ENCODE measurements around the gene PAK4. TPM values are rescaled to one million over a fixed set of nuclear protein-coding genes. Genes with fewer than 3 reads are reported as not detected.
"Not testable (repeated sequence)": the region's sequence is repeated elsewhere in the genome, so short reads cannot be mapped to it uniquely, and the experiment has no call there.

The PAK4 gene
- total RNA-seq, 1 experiment from 2014 or later, result 23.1 TPM

- no peak for DNase-seq (ENCODE audit: low read depth)
- in situ Hi-C loops (cut with HindIII; ENCODE audit: low pct_unique_long_range_greater_than_20kb, low sequenced_read_pairs), result no loop called here
Observed at GRCh38 chr19:39098365-39099269, 27.0 kb upstream of the PAK4 start.

DNA sequence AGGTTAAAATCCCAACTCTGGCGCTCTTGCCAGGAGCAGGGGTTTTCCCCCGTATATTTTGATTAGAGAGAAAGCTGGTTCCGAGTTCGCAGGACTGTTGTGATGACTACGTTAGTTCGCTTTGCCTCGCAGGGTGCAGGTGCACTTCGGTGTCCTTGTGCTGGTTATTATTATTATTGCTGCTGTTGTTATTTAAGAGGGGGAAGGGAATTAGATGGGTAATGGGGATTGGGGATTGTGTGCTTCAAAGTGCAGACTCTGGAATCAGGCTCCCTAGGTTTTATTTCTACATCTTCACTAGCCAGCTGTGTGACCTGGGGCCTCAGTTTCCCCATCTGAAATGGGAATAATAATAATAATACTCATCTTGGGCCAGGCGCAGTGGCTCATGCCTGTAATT, 26.2 kb upstream of the PAK4 start:
- in situ Hi-C loops (cut with HindIII; ENCODE audit: low pct_unique_long_range_greater_than_20kb, low sequenced_read_pairs), result no loop called here

GRCh38 chr19:39100500-39101166, 25.0 kb upstream of the PAK4 start:
- in situ Hi-C loops (cut with HindIII; ENCODE audit: low pct_unique_long_range_greater_than_20kb, low sequenced_read_pairs), result no loop called here
- no peak for DNase-seq (ENCODE audit: low read depth)

More for the DNA sequence above, 26.2 kb upstream of the PAK4 start:
- DNase-seq (ENCODE audit: low read depth), result no peak

DNA sequence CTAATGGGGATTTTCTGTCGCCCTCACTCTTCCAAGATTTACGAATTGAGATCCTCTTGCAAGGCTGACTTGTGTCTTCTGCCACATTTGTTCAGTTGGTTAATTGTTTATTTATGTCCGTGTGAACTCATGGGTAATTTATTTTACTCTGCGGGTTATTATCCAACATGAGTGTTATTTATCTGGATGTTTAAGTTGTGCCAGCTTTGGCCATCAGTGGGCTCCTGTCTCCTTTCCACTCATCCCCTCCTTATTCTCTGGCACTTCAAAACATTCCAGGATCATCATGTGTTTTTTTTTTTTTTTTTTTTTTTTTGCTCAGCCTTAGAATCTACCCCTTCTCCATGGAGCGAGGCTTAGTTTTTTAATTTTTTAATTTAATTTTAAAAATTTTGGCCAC, 22.4 kb upstream of the PAK4 start:
- DNase-seq (ENCODE audit: low read depth), result peak; percentile 37
- in situ Hi-C loops (cut with HindIII; ENCODE audit: low pct_unique_long_range_greater_than_20kb, low sequenced_read_pairs), result no loop called here

GRCh38 chr19:39104186-39104596, 21.4 kb upstream of the PAK4 start:
- in situ Hi-C loops (cut with HindIII; ENCODE audit: low pct_unique_long_range_greater_than_20kb, low sequenced_read_pairs), result no loop called here
- no peak for DNase-seq (ENCODE audit: low read depth)

DNA sequence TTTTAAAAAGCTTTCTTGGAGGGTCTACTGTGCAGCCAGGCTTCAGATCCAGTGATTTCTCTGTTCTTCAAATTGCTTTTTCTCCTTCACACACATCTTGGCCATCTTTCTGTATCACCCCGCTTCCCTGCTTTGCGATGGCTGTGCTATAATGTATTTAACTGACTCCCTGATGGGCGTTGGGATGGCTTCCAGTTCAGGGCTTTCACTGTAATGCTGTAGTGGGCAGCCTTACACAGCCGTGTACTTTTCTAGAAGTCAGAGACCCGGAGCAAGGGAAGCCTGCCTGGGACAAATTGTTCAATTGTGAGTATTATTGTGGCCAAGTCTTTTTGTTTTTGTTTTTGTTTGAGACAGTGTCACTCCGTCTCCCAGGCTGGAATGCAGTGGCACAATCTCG, 19.4 kb upstream of the PAK4 start:
- in situ Hi-C loops (cut with HindIII; ENCODE audit: low pct_unique_long_range_greater_than_20kb, low sequenced_read_pairs), result no loop called here
- DNase-seq (ENCODE audit: low read depth), result no peak

- in situ Hi-C loops (cut with HindIII; ENCODE audit: low pct_unique_long_range_greater_than_20kb, low sequenced_read_pairs), result no loop called here
- no peak for DNase-seq (ENCODE audit: low read depth)
Observed at GRCh38 chr19:39109641-39110040, 15.9 kb upstream of the PAK4 start.

DNA sequence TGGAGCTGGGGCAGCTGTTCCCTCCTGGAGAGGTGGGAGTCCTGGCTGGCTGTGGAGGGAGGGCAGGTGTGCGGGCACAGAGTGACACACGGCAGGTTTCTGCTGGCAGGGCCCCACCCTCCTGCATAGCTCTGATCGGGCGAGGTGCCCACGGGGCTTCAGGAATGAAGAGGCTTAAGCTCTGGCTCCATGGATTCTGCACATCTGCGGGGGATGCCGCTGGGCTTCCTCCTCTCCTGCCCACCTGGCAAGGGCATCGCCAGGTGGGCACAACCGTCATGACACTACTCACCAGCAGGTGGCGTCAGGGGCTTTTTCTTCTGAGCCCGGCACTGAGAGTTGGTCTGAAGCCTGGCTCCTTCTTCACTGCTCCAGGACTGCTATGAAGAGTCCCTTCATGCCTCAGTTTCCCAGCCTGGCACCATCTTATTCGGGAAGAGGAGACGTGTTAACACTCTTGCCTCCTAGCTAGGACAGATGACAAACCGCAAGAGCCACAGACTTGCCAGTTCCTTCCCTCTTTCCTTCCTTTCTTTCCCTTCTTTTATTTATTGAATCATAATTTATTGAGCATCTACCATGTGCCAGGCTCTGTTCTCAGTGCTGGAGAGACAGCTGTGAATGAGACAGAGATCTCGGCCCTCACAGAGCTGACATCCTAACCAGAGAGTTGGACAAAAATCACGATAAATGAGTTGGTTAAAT, 15.2 kb upstream of the PAK4 start:
- DNase-seq (ENCODE audit: low read depth), result peak; percentile 54
- in situ Hi-C loops (cut with HindIII; ENCODE audit: low pct_unique_long_range_greater_than_20kb, low sequenced_read_pairs), result no loop called here

DNA sequence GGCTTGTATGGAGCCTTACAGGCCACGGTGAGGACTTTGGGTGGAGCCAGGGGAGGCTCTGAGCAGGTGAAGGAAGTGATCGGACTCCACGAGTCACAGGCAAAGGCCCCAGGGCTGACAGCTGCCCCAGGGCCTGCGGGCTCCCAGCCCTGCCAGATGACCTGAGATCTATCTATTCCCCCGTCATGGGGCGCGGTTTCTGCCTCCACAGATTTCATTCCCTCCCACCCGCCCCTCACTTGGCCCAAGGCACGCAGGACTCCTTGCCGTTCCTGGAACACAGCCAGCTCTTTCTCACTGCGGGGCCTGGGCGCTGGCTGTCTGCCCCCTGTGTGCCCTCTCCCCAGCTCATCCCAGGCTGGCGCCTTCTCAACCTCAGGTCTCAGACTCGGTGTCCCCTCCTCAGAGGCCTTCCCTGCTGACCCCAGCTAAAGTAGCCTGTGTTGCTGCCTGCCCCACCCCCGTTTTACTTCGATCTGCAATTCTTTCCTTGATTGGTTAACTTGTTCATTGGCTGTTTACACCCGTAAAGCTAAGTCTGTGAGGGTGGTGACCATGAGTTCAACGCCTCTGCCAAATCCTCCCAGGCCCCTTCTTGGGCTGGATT, 13.9 kb upstream of the PAK4 start:
- in situ Hi-C loops (cut with HindIII; ENCODE audit: low pct_unique_long_range_greater_than_20kb, low sequenced_read_pairs), result no loop called here
- DNase-seq (ENCODE audit: low read depth), result peak; percentile 61

DNA sequence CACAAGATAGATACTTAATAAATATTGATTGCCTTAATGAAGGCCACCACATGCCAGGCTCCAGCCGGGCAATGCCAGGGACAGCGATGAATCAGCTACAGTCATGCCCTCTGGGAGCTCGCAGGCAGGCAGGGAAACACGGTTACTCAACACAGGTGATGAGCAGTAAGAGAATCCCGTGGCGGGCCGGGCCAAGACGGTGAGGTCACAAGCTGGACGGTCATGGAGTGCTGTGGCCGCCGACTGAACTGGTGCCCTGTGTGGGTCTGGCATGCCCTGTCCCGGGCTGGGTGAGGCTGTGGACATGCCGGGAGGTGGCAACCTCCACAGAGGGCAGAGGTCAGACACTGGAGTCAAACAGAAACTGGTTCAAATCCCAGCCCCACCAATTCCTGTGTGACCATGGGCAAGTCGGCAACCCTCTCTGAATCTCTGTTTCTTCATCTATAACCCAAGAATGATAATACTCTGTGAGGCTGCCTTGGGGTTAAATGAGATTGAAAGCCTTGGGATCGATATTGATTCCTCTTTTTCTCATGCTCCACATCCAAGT, 13.2 kb upstream of the PAK4 start:
- DNase-seq (ENCODE audit: low read depth), result peak; percentile 85
- in situ Hi-C loops (cut with HindIII; ENCODE audit: low pct_unique_long_range_greater_than_20kb, low sequenced_read_pairs), result no loop called here

DNA sequence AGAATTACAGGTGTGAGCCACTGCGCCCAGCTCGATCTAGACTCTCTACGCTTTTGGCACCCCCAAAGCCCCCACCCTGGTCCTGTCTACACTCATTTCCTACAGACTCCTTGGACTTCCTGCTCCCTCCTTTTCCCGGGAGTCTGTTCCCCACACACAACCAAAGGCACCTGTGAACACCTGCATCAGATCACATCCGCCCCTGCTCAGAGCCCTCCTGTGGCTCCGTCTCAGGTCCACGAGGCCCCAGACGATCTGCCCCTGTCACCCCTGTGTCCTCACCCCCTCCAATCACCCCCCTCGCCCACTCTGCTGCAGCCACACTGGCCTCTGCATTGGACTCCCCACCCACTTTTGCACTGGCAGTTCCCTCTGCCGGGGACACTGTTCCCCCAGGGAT, 12.4 kb upstream of the PAK4 start:
- in situ Hi-C loops (cut with HindIII; ENCODE audit: low pct_unique_long_range_greater_than_20kb, low sequenced_read_pairs), result no loop called here
- DNase-seq (ENCODE audit: low read depth), result no peak

DNA sequence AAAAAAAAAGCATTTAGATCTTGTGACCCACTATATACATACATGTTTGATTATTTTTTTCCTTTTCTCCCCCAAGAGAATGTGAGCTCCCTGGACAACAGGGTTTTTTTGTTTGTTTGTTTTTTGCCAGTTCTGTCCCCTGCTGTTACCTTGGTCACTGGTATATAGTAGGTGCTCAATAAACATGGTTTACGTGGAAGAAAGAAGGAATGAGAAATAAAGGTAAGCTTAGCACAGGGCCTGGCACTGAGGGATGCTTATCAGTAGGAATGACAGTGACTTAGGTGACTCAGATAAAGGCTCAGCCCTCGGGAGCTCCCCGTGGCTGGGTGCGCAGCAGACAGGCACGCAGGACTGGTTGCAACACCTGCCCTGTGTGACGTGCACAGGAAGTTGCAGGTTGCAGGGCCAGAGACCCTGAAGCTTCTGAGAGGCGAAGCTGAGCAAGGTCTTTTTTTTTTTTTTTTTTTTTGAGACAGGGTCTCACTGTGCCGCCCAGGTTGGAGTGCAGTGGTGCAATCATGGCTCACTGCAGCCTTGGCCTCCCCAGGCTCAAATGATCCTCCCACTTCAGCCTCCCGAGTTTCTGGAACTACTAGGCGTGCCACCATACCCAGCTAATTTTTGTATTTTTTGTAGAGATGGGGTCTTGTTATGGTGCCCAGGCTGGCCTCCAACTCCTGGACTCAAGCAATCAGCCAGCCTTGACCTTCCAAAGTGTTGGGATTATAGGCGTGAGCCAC, 10.3 kb upstream of the PAK4 start:
- in situ Hi-C loops (cut with HindIII; ENCODE audit: low pct_unique_long_range_greater_than_20kb, low sequenced_read_pairs), result no loop called here
- no peak for DNase-seq (ENCODE audit: low read depth)

- DNase-seq (ENCODE audit: low read depth); in situ Hi-C loops (cut with HindIII; ENCODE audit: low pct_unique_long_range_greater_than_20kb, low sequenced_read_pairs): not testable (repeated sequence)
Observed at GRCh38 chr19:39117023-39117422, 8.6 kb upstream of the PAK4 start.

DNA sequence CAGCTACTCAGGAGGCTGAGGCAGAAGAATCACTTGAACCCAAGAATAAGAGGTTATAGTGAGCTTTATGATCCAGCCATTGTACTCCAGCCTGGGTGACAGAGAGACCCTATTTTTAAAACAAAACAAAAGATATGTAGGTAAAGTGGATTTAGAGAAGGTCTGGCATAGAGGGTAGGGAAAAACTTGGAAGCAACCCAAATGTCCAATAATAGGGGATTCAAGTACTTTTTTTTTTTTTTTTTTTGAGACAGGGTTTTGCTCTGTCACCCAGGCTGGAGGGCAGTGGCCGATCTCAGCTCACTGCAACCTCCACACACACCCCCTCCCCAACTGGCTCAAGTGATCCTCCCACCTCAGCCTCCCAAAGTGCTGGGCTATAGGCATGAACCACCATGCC, 5.8 kb upstream of the PAK4 start:
- no peak for DNase-seq (ENCODE audit: low read depth)
- in situ Hi-C loops (cut with HindIII; ENCODE audit: low pct_unique_long_range_greater_than_20kb, low sequenced_read_pairs), result no loop called here

- no peak for DNase-seq (ENCODE audit: low read depth)
- in situ Hi-C loops (cut with HindIII; ENCODE audit: low pct_unique_long_range_greater_than_20kb, low sequenced_read_pairs), result no loop called here
Observed at GRCh38 chr19:39122934-39123731, 2.5 kb upstream of the PAK4 start.

DNA sequence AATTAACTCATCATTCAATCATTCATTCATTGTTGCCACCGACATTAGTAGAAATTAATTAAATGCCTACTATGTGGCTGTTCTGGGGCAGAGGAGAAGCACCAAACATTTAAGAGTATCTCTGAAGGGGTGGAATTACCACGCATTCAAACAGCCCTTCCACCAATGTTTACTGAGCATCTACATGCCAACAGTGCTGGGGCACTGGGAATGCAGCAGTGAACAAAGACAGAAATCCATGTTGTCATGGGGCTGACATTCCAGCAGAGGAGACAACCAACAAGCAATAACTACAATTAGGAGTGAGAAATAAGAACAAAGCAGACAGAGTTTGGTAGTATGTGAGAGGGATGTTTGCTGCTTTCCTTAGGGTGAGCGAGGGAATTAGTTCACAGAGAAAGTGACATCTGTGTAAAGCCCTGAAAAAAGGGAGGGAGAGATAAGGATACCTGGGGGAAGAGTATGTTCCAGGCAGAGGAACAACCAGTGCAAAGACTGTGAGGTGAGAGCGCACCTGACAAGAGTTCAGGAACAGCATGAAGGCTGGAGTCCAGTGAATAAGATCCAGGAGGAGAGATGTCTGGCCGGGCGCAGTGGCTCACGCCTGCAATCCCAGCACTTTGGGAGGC, 1.3 kb upstream of the PAK4 start:
- no peak for DNase-seq (ENCODE audit: low read depth)
- in situ Hi-C loops (cut with HindIII; ENCODE audit: low pct_unique_long_range_greater_than_20kb, low sequenced_read_pairs), result no loop called here

GRCh38 chr19:39125199-39125553, 410 bp upstream of the PAK4 start:
- no peak for DNase-seq (ENCODE audit: low read depth)
- in situ Hi-C loops (cut with HindIII; ENCODE audit: low pct_unique_long_range_greater_than_20kb, low sequenced_read_pairs), result no loop called here
